CD1c-positive myeloid dendritic cell (primary cell): ENCODE measurements around the gene LAMA5.

Experiments
- DNase-seq: peaks from one replicate; pipeline ENCODE4 v3.0.0-alpha.2; 2016; ENCODE audit errors: extremely low spot score

LAMA5 gene

GRCh38 chr20:62287759-62288534 is 79.2 kb downstream of the LAMA5 start:
- no peak for DNase-seq

GRCh38 chr20:62287129-62287528 is 80.0 kb downstream of the LAMA5 start:
- no peak for DNase-seq

- DNase-seq = no peak
Observed at GRCh38 chr20:62286493-62287064, 80.5 kb downstream of the LAMA5 start.

GRCh38 chr20:62285722-62286121 is 81.4 kb downstream of the LAMA5 start:
- no peak for DNase-seq

- no peak for DNase-seq
Observed at GRCh38 chr20:62285151-62285550, 82.0 kb downstream of the LAMA5 start.

- no peak for DNase-seq
Observed at GRCh38 chr20:62284448-62284847, 82.7 kb downstream of the LAMA5 start.

GRCh38 chr20:62282877-62283503 is 84.1 kb downstream of the LAMA5 start:
- DNase-seq = no peak

GRCh38 chr20:62282103-62282502 is 85.0 kb downstream of the LAMA5 start:
- no peak for DNase-seq

- DNase-seq = no peak
Observed at GRCh38 chr20:62281161-62281933, 85.8 kb downstream of the LAMA5 start.

- DNase-seq = no peak
Observed at GRCh38 chr20:62280303-62280702, 86.8 kb downstream of the LAMA5 start.

- DNase-seq = no peak
Observed at GRCh38 chr20:62277253-62277652, 89.9 kb downstream of the LAMA5 start.

GRCh38 chr20:62276439-62276838 is 90.7 kb downstream of the LAMA5 start:
- DNase-seq = no peak

- no peak for DNase-seq
Observed at GRCh38 chr20:62275219-62275618, 91.9 kb downstream of the LAMA5 start.

- no peak for DNase-seq
Observed at GRCh38 chr20:62274332-62274950, 92.7 kb downstream of the LAMA5 start.

- DNase-seq = no peak
Observed at GRCh38 chr20:62273416-62273815, 93.7 kb downstream of the LAMA5 start.

- no peak for DNase-seq
Observed at GRCh38 chr20:62272200-62272599, 94.9 kb downstream of the LAMA5 start.

- DNase-seq = no peak
Observed at GRCh38 chr20:62269871-62270270, 97.2 kb downstream of the LAMA5 start.

GRCh38 chr20:62269378-62269777 is 97.7 kb downstream of the LAMA5 start:
- DNase-seq = no peak

- no peak for DNase-seq
Observed at GRCh38 chr20:62268228-62268900, 98.7 kb downstream of the LAMA5 start.

GRCh38 chr20:62267543-62267942 is 99.6 kb downstream of the LAMA5 start:
- DNase-seq = no peak

- DNase-seq = no peak
Observed at GRCh38 chr20:62266851-62267250, 100.3 kb downstream of the LAMA5 start.
